DND-41 (cell line): ENCODE data around the gene VPS16.

Experiments
- ATAC-seq: fragments of 200-7000 bp; cut with Tn5 transposase; 3 replicates; pipeline ENCODE4 v1.9.1; 2021; ENCODE audit warnings: low read depth; ENCODE audit not compliant: insufficient read depth
- DNase-seq: peaks from one replicate; pipeline ENCODE4 v3.0.0-alpha.2; 2020
- H2AFZ ChIP-seq: 2 replicates; pipeline ENCODE4 v1.6.0; 2012; ENCODE audit warnings: low read depth, low read length
- H3K27ac ChIP-seq: 2 replicates; pipeline ENCODE4 v1.5.1; 2012; ENCODE audit warnings: low read length, inconsistent platforms
- H3K27me3 ChIP-seq: fragments of 200-600 bp; sonication (generic); 2 replicates; pipeline ENCODE4 v1.6.0; 2012; ENCODE audit warnings: low read length, mild to moderate bottlenecking, inconsistent platforms; ENCODE audit not compliant: insufficient read depth, poor library complexity
- H3K36me3 ChIP-seq: 2 replicates; pipeline ENCODE4 v1.5.1; 2012; ENCODE audit warnings: low read length, inconsistent platforms; ENCODE audit not compliant: insufficient read depth
- H3K4me1 ChIP-seq: 2 replicates; pipeline ENCODE4 v1.5.1; 2012; ENCODE audit warnings: mild to moderate bottlenecking, low read length; ENCODE audit not compliant: insufficient read depth
- H3K4me2 ChIP-seq: 2 replicates; pipeline ENCODE4 v1.6.0; 2012; ENCODE audit warnings: mild to moderate bottlenecking, moderate library complexity, low read length, inconsistent platforms; ENCODE audit not compliant: insufficient read depth
- H3K4me3 ChIP-seq, 2 experiments: fragments of 200-600 bp in 1 of 2; shearing (Covaris generic) in 1 of 2; 2 replicates each; pipeline ENCODE4 v1.5.1; 2012 to 2016; ENCODE audit warnings: inconsistent platforms in 2 of 2, low read length in 2 of 2, mild to moderate bottlenecking in 2 of 2, low read depth in 1 of 2, moderate library complexity in 1 of 2
- H3K79me2 ChIP-seq: 2 replicates; pipeline ENCODE4 v1.6.0; 2012; ENCODE audit warnings: low read length, inconsistent platforms; ENCODE audit not compliant: insufficient read depth
- H3K9ac ChIP-seq: 2 replicates; pipeline ENCODE4 v1.6.0; 2012; ENCODE audit warnings: low read depth, mild to moderate bottlenecking, inconsistent platforms, low read length, moderate library complexity
- H3K9me3 ChIP-seq: 2 replicates; pipeline ENCODE4 v1.5.1; 2012; ENCODE audit warnings: low read length, moderate library complexity, mild to moderate bottlenecking, inconsistent platforms; ENCODE audit not compliant: insufficient read depth, severe bottlenecking
- H4K20me1 ChIP-seq: 2 replicates; pipeline ENCODE4 v1.6.0; 2012; ENCODE audit warnings: low read length; ENCODE audit not compliant: insufficient read depth
- EZH2 ChIP-seq: IDR thresholded peaks from 3 replicates; pipeline ENCODE4 v1.6.1; 2012; ENCODE audit warnings: borderline replicate concordance, low read depth, mild to moderate bottlenecking, moderate library complexity, low read length, inconsistent platforms; ENCODE audit not compliant: severe bottlenecking
- TF ChIP-seq, protein P1 (sequence below): IDR thresholded peaks from 2 replicates; pipeline ENCODE4 v1.5.1; 2012; ENCODE audit warnings: borderline replicate concordance, low read length, moderate library complexity, mild to moderate bottlenecking; ENCODE audit not compliant: poor library complexity, severe bottlenecking; ENCODE audit errors: extremely low read depth

VPS16 gene

DNA sequence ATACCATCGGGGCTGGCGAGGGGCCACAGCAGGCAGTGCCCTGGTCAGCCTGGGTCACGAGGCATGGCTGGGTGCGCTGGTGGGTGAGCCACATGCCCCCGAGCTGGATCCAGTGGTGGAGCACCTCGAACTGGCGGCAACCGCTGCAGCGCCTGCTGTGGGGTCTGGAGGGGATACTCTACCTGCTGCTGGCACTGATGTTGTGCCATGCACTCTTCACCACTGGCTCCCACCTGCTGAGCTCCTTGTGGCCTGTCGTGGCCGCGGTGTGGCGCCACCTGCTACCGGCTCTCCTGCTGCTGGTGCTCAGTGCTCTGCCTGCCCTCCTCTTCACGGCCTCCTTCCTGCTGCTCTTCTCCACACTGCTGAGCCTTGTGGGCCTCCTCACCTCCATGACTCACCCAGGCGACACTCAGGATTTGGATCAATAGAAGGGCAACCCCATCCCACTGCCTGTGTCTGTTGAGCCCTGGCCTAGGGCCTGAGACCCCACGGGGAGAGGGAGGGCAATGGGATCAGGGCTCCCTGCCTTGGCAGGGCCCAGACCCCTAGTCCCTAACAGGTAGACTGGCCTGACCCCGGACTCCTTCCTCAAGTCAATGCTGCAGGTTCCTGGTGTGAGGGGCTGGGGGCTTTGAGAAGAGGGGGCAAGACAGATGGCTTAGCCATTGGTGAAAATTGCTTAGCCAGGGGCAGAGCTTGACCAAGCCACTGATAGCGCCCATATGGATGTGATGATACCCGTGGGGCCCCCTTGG, 23.8 kb upstream of the VPS16 start:
- TF ChIP-seq EZH2, result no peak
- TF ChIP-seq, protein P1, sequence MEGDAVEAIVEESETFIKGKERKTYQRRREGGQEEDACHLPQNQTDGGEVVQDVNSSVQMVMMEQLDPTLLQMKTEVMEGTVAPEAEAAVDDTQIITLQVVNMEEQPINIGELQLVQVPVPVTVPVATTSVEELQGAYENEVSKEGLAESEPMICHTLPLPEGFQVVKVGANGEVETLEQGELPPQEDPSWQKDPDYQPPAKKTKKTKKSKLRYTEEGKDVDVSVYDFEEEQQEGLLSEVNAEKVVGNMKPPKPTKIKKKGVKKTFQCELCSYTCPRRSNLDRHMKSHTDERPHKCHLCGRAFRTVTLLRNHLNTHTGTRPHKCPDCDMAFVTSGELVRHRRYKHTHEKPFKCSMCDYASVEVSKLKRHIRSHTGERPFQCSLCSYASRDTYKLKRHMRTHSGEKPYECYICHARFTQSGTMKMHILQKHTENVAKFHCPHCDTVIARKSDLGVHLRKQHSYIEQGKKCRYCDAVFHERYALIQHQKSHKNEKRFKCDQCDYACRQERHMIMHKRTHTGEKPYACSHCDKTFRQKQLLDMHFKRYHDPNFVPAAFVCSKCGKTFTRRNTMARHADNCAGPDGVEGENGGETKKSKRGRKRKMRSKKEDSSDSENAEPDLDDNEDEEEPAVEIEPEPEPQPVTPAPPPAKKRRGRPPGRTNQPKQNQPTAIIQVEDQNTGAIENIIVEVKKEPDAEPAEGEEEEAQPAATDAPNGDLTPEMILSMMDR, result peak; percentile 62
- Histone ChIP-seq H3K4me2 (no peak overlapping the region), H3K4me1 (peaks cover 12% of the 10 kb centered on the region), H3K79me2 (no peaks in the 10 kb centered on the region), H3K27ac (no peak overlapping the region), H3K4me3 (no peak overlapping the region), H2AFZ (no peak overlapping the region), H3K36me3 (no peaks in the 10 kb centered on the region), H3K9me3 (peaks cover 4% of the 10 kb centered on the region), H3K27me3 (peaks cover 33% of the 10 kb centered on the region), H4K20me1 (peaks cover 69% of the 10 kb centered on the region), H3K9ac (no peak overlapping the region)
- peak; percentile 41 for DNase-seq
- peak; percentile 75 for ATAC-seq

DNA sequence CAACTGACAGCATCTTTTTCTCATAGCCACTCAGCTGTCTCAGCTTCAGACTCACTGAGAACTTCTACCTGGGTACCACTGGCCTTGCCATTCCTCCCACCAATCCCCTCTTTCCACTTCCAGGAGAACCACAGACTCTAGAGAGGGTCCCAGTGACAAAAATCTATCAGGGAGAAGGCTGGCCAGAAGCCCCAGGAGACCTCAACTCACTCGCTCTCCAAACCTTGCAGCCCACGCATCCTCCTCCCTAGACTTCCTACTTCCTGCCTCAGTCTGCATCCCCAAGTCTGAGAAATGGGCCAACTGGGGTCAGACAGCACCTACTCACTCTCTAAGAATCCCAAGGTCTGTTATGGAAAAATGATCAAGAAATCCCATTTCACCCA, 23.2 kb upstream of the VPS16 start:
- Histone ChIP-seq H3K4me1 (peaks cover 18% of the 10 kb centered on the region), H3K27ac (no peak overlapping the region), H4K20me1 (peaks cover 71% of the 10 kb centered on the region), H3K9ac (no peak overlapping the region), H3K9me3 (peaks cover 3% of the 10 kb centered on the region), H2AFZ (no peak overlapping the region), H3K4me3 (no peak overlapping the region), H3K79me2 (no peaks in the 10 kb centered on the region), H3K27me3 (peaks cover 33% of the 10 kb centered on the region), H3K36me3 (no peaks in the 10 kb centered on the region), H3K4me2 (no peak overlapping the region)
- TF ChIP-seq EZH2, result no peak
- TF ChIP-seq, protein P1, result no peak
- no peak for ATAC-seq
- no peak for DNase-seq

DNA sequence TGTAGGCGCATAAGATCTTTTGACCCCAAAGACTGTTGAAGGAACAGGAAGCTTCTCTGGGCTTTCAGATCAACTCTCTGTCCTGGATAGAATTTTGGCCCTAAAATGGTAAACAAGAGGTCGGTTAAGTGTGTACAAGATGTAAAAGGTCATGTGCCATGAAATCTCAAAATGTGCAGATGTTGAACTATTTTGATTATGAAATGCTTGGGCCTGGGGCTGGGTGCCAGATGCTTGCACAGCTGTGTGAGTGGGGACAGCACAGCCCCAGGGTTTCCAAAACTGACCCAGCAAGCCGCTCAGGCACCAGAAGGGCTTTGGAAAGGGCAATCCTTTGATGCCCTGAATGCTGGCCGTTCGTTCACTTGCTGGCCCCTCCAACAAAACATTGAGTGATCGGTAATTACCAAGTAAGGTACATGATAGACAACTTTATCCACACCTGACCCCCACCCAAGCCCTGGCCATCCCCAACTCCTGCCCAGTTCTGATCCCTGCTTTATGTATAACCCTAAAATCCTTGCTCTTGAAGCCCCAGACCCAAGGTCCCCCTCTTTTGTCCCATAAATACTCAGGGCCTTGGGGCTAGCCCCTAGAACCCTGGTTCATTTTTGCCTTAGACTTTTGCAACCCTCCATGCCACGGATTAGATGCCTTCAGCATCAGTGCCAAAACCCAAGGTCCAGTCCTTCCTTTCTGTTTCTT, 22.5 kb upstream of the VPS16 start:
- H4K20me1 ChIP-seq, result peaks cover 71% of the 10 kb centered on the region
- no peak overlapping the region for H3K9ac ChIP-seq
- TF ChIP-seq, protein P1, result no peak
- no peak for TF ChIP-seq EZH2
- ATAC-seq (no peak), DNase-seq (peak; percentile 2)
- peaks cover 33% of the 10 kb centered on the region for H3K27me3 ChIP-seq
- H3K36me3 ChIP-seq, result no peaks in the 10 kb centered on the region
- H3K79me2 ChIP-seq, result no peaks in the 10 kb centered on the region
- no peak overlapping the region for H2AFZ ChIP-seq
- H3K9me3 ChIP-seq, result no peaks in the 10 kb centered on the region
- no peak overlapping the region for H3K4me2 ChIP-seq
- no peak overlapping the region for H3K27ac ChIP-seq
- no peak overlapping the region for H3K4me3 ChIP-seq
- peaks cover 19% of the 10 kb centered on the region for H3K4me1 ChIP-seq
